Peyer's patch (tissue), 4 donors: ENCODE data around the gene IFT81. TPM values are rescaled to one million over a fixed set of nuclear protein-coding genes. Genes with fewer than 3 reads are reported as not detected.
"Not testable (repeated sequence)": the region's sequence is repeated elsewhere in the genome, so short reads cannot be mapped to it uniquely, and the experiment has no call there.

Experiments
- DNase-seq, 3 donors: peaks; one replicate each; pipeline ENCODE4 v3.0.0-alpha.2; 2017 to 2019
- H3K27ac ChIP-seq, 4 donors: fragments of 200-600 bp; sonication (generic); one replicate each; pipeline ENCODE4 v1.5.1; 2016 to 2019
- H3K27me3 ChIP-seq, 2 donors: fragments of 200-600 bp; sonication (generic); one replicate each; pipeline ENCODE4 v1.5.1; 2019
- H3K36me3 ChIP-seq, 3 donors: fragments of 200-600 bp; sonication (generic); one replicate each; pipeline ENCODE4 v1.5.1; 2016 to 2019
- H3K4me1 ChIP-seq, 4 donors: fragments of 200-600 bp; sonication (generic); one replicate each; pipeline ENCODE4 v1.5.1; 2016 to 2019
- H3K4me3 ChIP-seq, 4 donors: fragments of 200-600 bp; sonication (generic); 1 replicate in 3 of 4; 2 replicates in 1 of 4; pipeline ENCODE4 v1.5.1; 2016 to 2019; ENCODE audit warnings: mild to moderate bottlenecking in 1 of 4
- H3K9me3 ChIP-seq, 4 donors: fragments of 200-600 bp; sonication (generic); one replicate each; pipeline ENCODE4 v1.5.1; 2016 to 2019; ENCODE audit warnings: mild to moderate bottlenecking in 1 of 4
- CTCF ChIP-seq, 6 experiments: fragments of 450-650 bp in 4 of 6; fragments of 200-600 bp in 2 of 6; sonication (generic) in 1 of 6; IDR thresholded peaks; one replicate each; pipeline ENCODE4 v1.5.1; 2017 to 2019; ENCODE audit warnings: antibody characterized with exemption in 6 of 6, mild to moderate bottlenecking in 3 of 6, moderate library complexity in 1 of 6
- POLR2A ChIP-seq, 2 donors: fragments of 450-650 bp; IDR thresholded peaks; one replicate each; pipeline ENCODE4 v1.5.1; 2017; ENCODE audit warnings: antibody characterized with exemption in 2 of 2, mild to moderate bottlenecking in 2 of 2, moderate library complexity in 2 of 2
- total RNA-seq, 4 donors: library from RNA; depleted of rRNA; stranded (reverse); fragments of >200 nt; gene quantifications; one replicate each; pipeline ENCODE4 v1.1.0, GENCODE V29; 2016

IFT81 gene
- total RNA-seq, 4 donors from 2014 or later = 2.5 to 20.6 (median 7.5) TPM

GRCh38 chr12:110116623-110117022 is 7.5 kb upstream of the IFT81 start:
- no peak overlapping the region for H3K27ac ChIP-seq
- H3K27me3 ChIP-seq = no peaks in the 10 kb centered on the region
- H3K4me3 ChIP-seq = no peak overlapping the region
- TF ChIP-seq POLR2A (IDR thresholded peaks at IDR 0.05) (no peak), CTCF (IDR thresholded peaks at IDR 0.05) (no peak)
- H3K9me3 ChIP-seq = no peaks in the 10 kb centered on the region
- no peak for DNase-seq
- no peaks in the 10 kb centered on the region for H3K36me3 ChIP-seq
- H3K4me1 ChIP-seq = peaks cover 0 to 11% (median 0%) of the 10 kb centered on the region in 4 donors

- DNase-seq, H3K27me3 ChIP-seq, H3K36me3 ChIP-seq, H3K4me3 ChIP-seq, H3K9me3 ChIP-seq, H3K27ac ChIP-seq: not testable (repeated sequence)
- H3K4me1 ChIP-seq = peaks cover 0 to 11% (median 0%) of the 10 kb centered on the region in 4 donors
These were observed 6.9 kb upstream of the IFT81 start for GRCh38 chr12:110117210-110117609.

DNA sequence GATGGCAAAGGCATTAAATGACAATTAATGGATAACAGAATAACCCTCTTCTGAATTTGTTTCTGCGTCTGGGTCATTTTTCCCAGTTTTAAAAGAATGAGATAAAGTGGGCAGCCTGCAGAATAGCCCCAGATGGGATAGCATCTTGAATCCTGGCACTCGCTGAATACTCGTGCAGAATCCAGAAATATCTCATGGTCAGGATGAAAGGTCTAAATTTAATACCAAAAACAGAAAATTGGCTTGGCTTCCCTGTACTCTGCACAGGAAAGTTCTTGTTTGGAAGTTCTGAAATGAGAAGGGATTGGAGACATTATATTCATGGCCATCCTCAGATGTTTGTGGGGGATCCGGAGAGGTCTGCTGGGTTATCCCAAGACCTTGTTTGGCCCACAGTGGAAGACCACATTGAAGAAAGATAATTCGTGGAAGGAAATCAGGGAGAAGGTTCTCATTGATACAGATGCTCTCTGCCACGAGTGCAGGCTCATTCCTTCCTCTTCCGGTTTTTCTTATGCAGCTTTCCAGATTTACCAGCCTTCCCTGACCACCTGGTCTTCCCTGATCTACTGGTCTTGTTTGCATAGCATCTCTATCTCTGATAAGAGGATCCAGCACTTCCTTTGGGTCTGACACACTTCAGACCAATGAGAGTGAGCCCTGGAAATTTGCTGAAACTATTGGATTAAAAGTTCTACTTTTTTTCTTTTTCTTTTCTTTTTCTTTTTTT is 6.0 kb upstream of the IFT81 start:
- TF ChIP-seq CTCF (IDR thresholded peaks at IDR 0.05) = no peak
- TF ChIP-seq POLR2A (IDR thresholded peaks at IDR 0.05) = no peak
- Histone ChIP-seq H3K4me1 (peaks cover 0 to 11% (median 0%) of the 10 kb centered on the region in 4 donors), H3K27ac (no peak overlapping the region), H3K4me3 (no peak overlapping the region), H3K36me3 (no peaks in the 10 kb centered on the region), H3K9me3 (no peaks in the 10 kb centered on the region), H3K27me3 (no peaks in the 10 kb centered on the region)
- DNase-seq = no peak

- DNase-seq = no peak
- Histone ChIP-seq H3K9me3 (no peaks in the 10 kb centered on the region), H3K4me1 (peaks cover 0 to 6% (median 0%) of the 10 kb centered on the region in 4 donors), H3K27me3 (no peaks in the 10 kb centered on the region), H3K27ac (no peak overlapping the region), H3K36me3 (no peaks in the 10 kb centered on the region), H3K4me3 (no peak overlapping the region)
- TF ChIP-seq CTCF (IDR thresholded peaks at IDR 0.05) (no peak), POLR2A (IDR thresholded peaks at IDR 0.05) (no peak)
These were observed 1.2 kb upstream of the IFT81 start for GRCh38 chr12:110122929-110123328.

- H3K9me3 ChIP-seq = no peaks in the 10 kb centered on the region
- H3K4me1 ChIP-seq = no peaks in the 10 kb centered on the region
- no peak overlapping the region for H3K27ac ChIP-seq
- no peaks in the 10 kb centered on the region for H3K27me3 ChIP-seq
- H3K36me3 ChIP-seq = peaks cover 0 to 3% (median 0%) of the 10 kb centered on the region in 3 donors
- peak overlapping the region in 3 of 4 donors; percentile 75 to 95 (median 80) for H3K4me3 ChIP-seq
- no peak for TF ChIP-seq POLR2A (IDR thresholded peaks at IDR 0.05)
- no peak for TF ChIP-seq CTCF (IDR thresholded peaks at IDR 0.05)
- DNase-seq = no peak
These were observed 263 bp upstream of the IFT81 start for GRCh38 chr12:110123919-110124268.

GRCh38 chr12:110126557-110126956 is 2.4 kb downstream of the IFT81 start:
- H3K4me3 ChIP-seq = no peak overlapping the region
- H3K27me3 ChIP-seq = no peaks in the 10 kb centered on the region
- TF ChIP-seq CTCF (IDR thresholded peaks at IDR 0.05) (no peak), POLR2A (IDR thresholded peaks at IDR 0.05) (no peak)
- H3K9me3 ChIP-seq = no peaks in the 10 kb centered on the region
- no peak for DNase-seq
- no peaks in the 10 kb centered on the region for H3K4me1 ChIP-seq
- H3K27ac ChIP-seq = no peak overlapping the region
- peaks cover 0 to 3% (median 0%) of the 10 kb centered on the region in 3 donors for H3K36me3 ChIP-seq
